Measurements from ENCODE around the gene AUTS2. TPM values are rescaled to one million over a fixed set of nuclear protein-coding genes. Genes with fewer than 3 reads are reported as not detected.

Gene AUTS2
- total and polyA plus RNA-seq, 9 of the 15 experiments (the other 6 are each of a cell fraction or from before 2014, with no cell fraction given) = 0.58 TPM; not detected in 8

- Histone ChIP-seq H2AFZ (ENCODE audit: low read depth, low read length) (no peak overlapping the region), H3K36me3 (ENCODE audit: control insufficient read depth, insufficient read depth, low read length) (no peaks in the 10 kb centered on the region), H3K9ac (ENCODE audit: insufficient read depth in 1 of 2, low read depth in 2 of 2, low read length in 2 of 2) (no peak overlapping the region), H3K9me3 (replicated peaks; ENCODE audit: control insufficient read depth, insufficient read depth, low read depth, low read length) (no peaks in the 10 kb centered on the region), H3K4me3 (no peak overlapping the region), H3K9me1 (ENCODE audit: control insufficient read depth, insufficient read depth, low read length) (no peaks in the 10 kb centered on the region), H3K4me1 (replicated peaks in 1 of 2; ENCODE audit: control insufficient read depth in 2 of 2, insufficient read depth in 2 of 2, low read length in 2 of 2) (no peaks in the 10 kb centered on the region), H3K4me2 (ENCODE audit: insufficient read depth, low read length) (no peak overlapping the region), H3K27me3 (ENCODE audit: control insufficient read depth in 2 of 2, insufficient read depth in 2 of 2, low read length in 2 of 2) (no peaks in the 10 kb centered on the region), H4K20me1 (replicated peaks; ENCODE audit: control insufficient read depth, insufficient read depth, low read length) (no peaks in the 10 kb centered on the region), H3K79me2 (ENCODE audit: control insufficient read depth, insufficient read depth, low read length) (no peaks in the 10 kb centered on the region), H3K27ac (ENCODE audit: extremely low read depth, low read depth, low read length) (no peak overlapping the region)
- in situ Hi-C loops (cut with MboI) = no loop called here
- no peak for TF ChIP-seq SPI1 (IDR thresholded peaks at IDR 0.05; ENCODE audit: borderline replicate concordance, low read depth, low read length)
- TF ChIP-seq PHTF2 (CRISPR knock-in tag; IDR thresholded peaks at IDR 0.05) = no peak
- TF ChIP-seq SETDB1 (IDR thresholded peaks at IDR 0.05; ENCODE audit: low read length) = no peak
- no peak for TF ChIP-seq THAP7 (CRISPR knock-in tag; IDR thresholded peaks at IDR 0.05)
- no peak for TF ChIP-seq UBTF (IDR thresholded peaks at IDR 0.05; ENCODE audit: borderline replicate concordance in 1 of 2, low read depth in 2 of 2, low read length in 2 of 2)
- no peak for TF ChIP-seq CBX8 (IDR thresholded peaks at IDR 0.05; ENCODE audit: borderline replicate concordance, extremely low read depth, low read depth, low read length, poor library complexity, severe bottlenecking)
- ChIA-PET CTCF (ENCODE audit: low intra/inter-chr PET ratio) (no interaction called here), POLR2A (no interaction called here)
- ATAC-seq = no peak
- BruUV-seq (replicated peaks) = no TSS peak
- DNase-seq (ENCODE audit: extremely low read depth in 1 of 4, low spot score in 3 of 4) = no peak
- FAIRE-seq = no peak
- 0% methylated on average over 5 of the region's 5 CpGs for WGBS (ENCODE audit: insufficient coverage, low coverage, missing lambda C conversion rate)
- intact Hi-C loops (cut with micrococcal nuclease) = no loop called here
Measured at GRCh38 chr7:69663911-69664832, 65.9 kb downstream of the AUTS2 start.
